Measurements from ENCODE around the gene C21orf91. TPM values are rescaled to one million over a fixed set of nuclear protein-coding genes. Genes with fewer than 3 reads are reported as not detected.

Gene C21orf91
- total RNA-seq, 1 experiment from 2014 or later, result 30.5 TPM

DNA sequence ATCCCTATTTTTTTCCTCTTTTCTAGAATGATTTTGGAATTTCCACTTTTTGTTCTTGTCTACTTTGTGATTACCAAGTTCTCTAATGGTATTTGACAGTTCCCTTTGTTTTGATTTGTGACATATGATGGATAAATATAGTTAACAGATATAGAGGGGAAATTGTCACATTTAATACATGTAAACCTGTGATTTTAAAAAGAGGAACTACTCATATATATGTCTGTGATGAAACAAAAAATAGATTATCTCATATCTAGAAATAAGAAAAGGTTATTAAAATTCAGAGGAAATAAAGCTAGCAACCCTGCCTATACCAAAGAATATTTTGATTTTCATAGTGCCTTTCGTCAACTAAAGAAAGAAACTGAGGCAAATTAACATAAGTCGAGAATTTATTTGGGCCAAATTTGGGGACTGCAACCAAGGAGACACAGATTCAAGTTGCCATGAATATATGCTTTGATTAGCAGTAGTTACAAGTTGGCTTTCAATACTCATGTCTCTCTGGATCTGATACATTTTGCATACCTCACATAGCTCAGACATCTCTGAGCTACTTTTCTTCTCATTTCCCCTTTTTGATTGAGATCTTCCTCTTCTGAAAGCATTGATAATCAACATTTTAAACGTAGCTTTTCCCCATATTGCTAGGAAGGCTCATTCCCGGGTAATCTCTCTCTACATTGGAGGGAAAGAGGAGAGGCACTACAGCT lies 15.6 kb upstream of the C21orf91 start (continued):
- TF ChIP-seq, protein P1, sequence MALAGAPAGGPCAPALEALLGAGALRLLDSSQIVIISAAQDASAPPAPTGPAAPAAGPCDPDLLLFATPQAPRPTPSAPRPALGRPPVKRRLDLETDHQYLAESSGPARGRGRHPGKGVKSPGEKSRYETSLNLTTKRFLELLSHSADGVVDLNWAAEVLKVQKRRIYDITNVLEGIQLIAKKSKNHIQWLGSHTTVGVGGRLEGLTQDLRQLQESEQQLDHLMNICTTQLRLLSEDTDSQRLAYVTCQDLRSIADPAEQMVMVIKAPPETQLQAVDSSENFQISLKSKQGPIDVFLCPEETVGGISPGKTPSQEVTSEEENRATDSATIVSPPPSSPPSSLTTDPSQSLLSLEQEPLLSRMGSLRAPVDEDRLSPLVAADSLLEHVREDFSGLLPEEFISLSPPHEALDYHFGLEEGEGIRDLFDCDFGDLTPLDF (CRISPR knock-in tag; IDR thresholded peaks at IDR 0.05), result no peak
- TF ChIP-seq SMAD3 (CRISPR knock-in tag; IDR thresholded peaks at IDR 0.05; ENCODE audit: borderline replicate concordance), result no peak
- TF ChIP-seq, protein P2, sequence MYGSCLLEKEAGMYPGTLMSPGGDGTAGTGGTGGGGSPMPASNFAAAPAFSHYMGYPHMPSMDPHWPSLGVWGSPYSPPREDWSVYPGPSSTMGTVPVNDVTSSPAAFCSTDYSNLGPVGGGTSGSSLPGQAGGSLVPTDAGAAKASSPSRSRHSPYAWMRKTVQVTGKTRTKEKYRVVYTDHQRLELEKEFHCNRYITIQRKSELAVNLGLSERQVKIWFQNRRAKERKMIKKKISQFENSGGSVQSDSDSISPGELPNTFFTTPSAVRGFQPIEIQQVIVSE (CRISPR knock-in tag; IDR thresholded peaks at IDR 0.05; ENCODE audit: borderline replicate concordance), result no peak
- TF ChIP-seq, protein P3, sequence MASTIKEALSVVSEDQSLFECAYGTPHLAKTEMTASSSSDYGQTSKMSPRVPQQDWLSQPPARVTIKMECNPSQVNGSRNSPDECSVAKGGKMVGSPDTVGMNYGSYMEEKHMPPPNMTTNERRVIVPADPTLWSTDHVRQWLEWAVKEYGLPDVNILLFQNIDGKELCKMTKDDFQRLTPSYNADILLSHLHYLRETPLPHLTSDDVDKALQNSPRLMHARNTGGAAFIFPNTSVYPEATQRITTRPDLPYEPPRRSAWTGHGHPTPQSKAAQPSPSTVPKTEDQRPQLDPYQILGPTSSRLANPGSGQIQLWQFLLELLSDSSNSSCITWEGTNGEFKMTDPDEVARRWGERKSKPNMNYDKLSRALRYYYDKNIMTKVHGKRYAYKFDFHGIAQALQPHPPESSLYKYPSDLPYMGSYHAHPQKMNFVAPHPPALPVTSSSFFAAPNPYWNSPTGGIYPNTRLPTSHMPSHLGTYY (CRISPR knock-in tag; IDR thresholded peaks at IDR 0.05), result no peak
- TF ChIP-seq, protein P4, sequence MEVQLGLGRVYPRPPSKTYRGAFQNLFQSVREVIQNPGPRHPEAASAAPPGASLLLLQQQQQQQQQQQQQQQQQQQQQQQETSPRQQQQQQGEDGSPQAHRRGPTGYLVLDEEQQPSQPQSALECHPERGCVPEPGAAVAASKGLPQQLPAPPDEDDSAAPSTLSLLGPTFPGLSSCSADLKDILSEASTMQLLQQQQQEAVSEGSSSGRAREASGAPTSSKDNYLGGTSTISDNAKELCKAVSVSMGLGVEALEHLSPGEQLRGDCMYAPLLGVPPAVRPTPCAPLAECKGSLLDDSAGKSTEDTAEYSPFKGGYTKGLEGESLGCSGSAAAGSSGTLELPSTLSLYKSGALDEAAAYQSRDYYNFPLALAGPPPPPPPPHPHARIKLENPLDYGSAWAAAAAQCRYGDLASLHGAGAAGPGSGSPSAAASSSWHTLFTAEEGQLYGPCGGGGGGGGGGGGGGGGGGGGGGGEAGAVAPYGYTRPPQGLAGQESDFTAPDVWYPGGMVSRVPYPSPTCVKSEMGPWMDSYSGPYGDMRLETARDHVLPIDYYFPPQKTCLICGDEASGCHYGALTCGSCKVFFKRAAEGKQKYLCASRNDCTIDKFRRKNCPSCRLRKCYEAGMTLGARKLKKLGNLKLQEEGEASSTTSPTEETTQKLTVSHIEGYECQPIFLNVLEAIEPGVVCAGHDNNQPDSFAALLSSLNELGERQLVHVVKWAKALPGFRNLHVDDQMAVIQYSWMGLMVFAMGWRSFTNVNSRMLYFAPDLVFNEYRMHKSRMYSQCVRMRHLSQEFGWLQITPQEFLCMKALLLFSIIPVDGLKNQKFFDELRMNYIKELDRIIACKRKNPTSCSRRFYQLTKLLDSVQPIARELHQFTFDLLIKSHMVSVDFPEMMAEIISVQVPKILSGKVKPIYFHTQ (CRISPR knock-in tag; IDR thresholded peaks at IDR 0.05), result no peak

DNA sequence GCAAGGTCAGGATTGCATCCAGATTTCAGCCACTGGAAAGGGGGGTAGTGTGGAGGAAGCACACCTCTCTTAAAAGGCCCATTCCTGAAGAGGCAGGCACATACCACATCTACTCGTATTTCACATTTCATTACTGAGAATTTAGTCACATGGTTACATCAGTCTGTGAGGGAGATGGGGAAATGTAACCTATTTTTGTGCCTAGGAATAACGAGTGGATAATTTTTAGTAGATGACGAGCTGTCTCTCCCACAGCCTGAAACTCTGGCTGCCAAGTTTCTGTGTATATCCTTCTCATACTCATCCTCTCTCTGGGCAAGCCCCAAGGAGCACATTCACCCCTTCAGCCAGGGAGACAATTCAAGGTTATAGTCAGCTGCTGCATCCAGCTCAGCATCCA lies 10.3 kb upstream of the C21orf91 start:
- peak; percentile 57 for ATAC-seq
- ChIA-PET POLR2A (interaction anchor here (0.6 to 1.4 kb wide), 2 partner anchors 11 to 53 kb away, joined by 3 to 6 read pairs; partner anchors contain the start of gene C21orf91), CTCF (interaction anchor here (1.0 kb wide), 1 partner anchor 13 kb away, joined by 3 read pairs; no protein-coding TSS in a partner anchor)
- no peak overlapping the region for H3K4me3 Mint-ChIP-seq
- no peak for TF ChIP-seq FOXK1 (CRISPR knock-in tag; IDR thresholded peaks at IDR 0.05)
- TF ChIP-seq ZNF671 (CRISPR knock-in tag; IDR thresholded peaks at IDR 0.05), result no peak
- no peak for TF ChIP-seq GABPB1 (CRISPR knock-in tag; IDR thresholded peaks at IDR 0.05)
- TF ChIP-seq FOXJ3 (CRISPR knock-in tag; IDR thresholded peaks at IDR 0.05; ENCODE audit: borderline replicate concordance), result no peak
- TF ChIP-seq FOXP1 (CRISPR knock-in tag; IDR thresholded peaks at IDR 0.05; ENCODE audit: borderline replicate concordance), result no peak
- no peak for TF ChIP-seq ZNF317 (CRISPR knock-in tag; IDR thresholded peaks at IDR 0.05; ENCODE audit: borderline replicate concordance, low read depth)
- TF ChIP-seq NR1H2 (CRISPR knock-in tag; IDR thresholded peaks at IDR 0.05), result no peak
- TF ChIP-seq NFE2L1 (CRISPR knock-in tag; IDR thresholded peaks at IDR 0.05), result no peak
- no peak for TF ChIP-seq GTF2I (CRISPR knock-in tag; conservative IDR thresholded peaks at IDR 0.05)
- TF ChIP-seq, protein P5, sequence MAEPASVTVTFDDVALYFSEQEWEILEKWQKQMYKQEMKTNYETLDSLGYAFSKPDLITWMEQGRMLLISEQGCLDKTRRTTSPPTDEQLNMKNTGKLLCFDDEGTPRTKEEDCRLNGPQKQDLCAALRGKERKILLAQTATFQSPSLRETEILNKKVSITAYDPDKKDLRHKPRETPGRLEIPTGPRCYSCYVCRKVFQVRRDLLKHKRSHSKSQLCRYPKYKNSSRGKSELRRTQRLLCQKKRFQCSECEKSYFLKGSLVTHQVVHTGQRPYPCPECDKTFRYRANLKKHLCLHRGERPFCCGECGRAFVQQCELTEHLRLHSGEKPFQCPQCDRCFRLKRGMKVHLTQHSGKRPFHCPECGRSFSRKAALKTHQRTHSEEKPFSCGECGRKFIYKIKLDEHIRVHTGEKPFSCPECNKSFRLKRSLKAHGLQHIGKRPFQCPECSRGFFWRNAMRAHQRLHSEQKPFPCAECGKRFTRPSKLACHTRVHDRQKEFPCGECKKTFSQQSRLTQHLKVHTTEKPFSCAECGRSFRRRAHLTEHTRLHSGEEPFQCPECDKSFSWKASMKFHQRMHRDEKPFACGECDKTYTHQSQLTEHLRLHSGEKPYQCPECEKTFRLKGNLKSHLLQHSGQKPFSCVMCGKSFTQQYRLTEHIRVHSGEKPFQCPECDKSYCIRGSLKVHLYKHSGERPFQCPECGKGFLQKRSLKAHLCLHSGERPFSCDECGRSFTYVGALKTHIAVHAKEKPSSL (CRISPR knock-in tag; conservative IDR thresholded peaks at IDR 0.05), result no peak
- TF ChIP-seq, protein P6, sequence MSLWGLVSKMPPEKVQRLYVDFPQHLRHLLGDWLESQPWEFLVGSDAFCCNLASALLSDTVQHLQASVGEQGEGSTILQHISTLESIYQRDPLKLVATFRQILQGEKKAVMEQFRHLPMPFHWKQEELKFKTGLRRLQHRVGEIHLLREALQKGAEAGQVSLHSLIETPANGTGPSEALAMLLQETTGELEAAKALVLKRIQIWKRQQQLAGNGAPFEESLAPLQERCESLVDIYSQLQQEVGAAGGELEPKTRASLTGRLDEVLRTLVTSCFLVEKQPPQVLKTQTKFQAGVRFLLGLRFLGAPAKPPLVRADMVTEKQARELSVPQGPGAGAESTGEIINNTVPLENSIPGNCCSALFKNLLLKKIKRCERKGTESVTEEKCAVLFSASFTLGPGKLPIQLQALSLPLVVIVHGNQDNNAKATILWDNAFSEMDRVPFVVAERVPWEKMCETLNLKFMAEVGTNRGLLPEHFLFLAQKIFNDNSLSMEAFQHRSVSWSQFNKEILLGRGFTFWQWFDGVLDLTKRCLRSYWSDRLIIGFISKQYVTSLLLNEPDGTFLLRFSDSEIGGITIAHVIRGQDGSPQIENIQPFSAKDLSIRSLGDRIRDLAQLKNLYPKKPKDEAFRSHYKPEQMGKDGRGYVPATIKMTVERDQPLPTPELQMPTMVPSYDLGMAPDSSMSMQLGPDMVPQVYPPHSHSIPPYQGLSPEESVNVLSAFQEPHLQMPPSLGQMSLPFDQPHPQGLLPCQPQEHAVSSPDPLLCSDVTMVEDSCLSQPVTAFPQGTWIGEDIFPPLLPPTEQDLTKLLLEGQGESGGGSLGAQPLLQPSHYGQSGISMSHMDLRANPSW (CRISPR knock-in tag; conservative IDR thresholded peaks at IDR 0.05; ENCODE audit: low read depth), result no peak
- TF ChIP-seq, protein P7, sequence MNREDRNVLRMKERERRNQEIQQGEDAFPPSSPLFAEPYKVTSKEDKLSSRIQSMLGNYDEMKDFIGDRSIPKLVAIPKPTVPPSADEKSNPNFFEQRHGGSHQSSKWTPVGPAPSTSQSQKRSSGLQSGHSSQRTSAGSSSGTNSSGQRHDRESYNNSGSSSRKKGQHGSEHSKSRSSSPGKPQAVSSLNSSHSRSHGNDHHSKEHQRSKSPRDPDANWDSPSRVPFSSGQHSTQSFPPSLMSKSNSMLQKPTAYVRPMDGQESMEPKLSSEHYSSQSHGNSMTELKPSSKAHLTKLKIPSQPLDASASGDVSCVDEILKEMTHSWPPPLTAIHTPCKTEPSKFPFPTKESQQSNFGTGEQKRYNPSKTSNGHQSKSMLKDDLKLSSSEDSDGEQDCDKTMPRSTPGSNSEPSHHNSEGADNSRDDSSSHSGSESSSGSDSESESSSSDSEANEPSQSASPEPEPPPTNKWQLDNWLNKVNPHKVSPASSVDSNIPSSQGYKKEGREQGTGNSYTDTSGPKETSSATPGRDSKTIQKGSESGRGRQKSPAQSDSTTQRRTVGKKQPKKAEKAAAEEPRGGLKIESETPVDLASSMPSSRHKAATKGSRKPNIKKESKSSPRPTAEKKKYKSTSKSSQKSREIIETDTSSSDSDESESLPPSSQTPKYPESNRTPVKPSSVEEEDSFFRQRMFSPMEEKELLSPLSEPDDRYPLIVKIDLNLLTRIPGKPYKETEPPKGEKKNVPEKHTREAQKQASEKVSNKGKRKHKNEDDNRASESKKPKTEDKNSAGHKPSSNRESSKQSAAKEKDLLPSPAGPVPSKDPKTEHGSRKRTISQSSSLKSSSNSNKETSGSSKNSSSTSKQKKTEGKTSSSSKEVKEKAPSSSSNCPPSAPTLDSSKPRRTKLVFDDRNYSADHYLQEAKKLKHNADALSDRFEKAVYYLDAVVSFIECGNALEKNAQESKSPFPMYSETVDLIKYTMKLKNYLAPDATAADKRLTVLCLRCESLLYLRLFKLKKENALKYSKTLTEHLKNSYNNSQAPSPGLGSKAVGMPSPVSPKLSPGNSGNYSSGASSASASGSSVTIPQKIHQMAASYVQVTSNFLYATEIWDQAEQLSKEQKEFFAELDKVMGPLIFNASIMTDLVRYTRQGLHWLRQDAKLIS (CRISPR knock-in tag; IDR thresholded peaks at IDR 0.05; ENCODE audit: borderline replicate concordance), result no peak
- TF ChIP-seq ATF1 (CRISPR knock-in tag; IDR thresholded peaks at IDR 0.05), result no peak
- peaks cover 21% of the 10 kb centered on the region for H3K9me3 Mint-ChIP-seq
- H3K36me3 Mint-ChIP-seq, result peaks cover 3% of the 10 kb centered on the region; the same call in 1 of the 2 replicates
- peaks cover 24% of the 10 kb centered on the region for H3K4me1 Mint-ChIP-seq
- no peak for DNase-seq (ENCODE audit: low spot score)
- H3K27ac Mint-ChIP-seq, result peak overlapping the region; percentile 53; the same call in 1 of the 2 replicates
- H3K27me3 Mint-ChIP-seq (ENCODE audit: low read depth), result no peaks in the 10 kb centered on the region
